ENCODE results near the gene COL6A3.

COL6A3 gene

DNA sequence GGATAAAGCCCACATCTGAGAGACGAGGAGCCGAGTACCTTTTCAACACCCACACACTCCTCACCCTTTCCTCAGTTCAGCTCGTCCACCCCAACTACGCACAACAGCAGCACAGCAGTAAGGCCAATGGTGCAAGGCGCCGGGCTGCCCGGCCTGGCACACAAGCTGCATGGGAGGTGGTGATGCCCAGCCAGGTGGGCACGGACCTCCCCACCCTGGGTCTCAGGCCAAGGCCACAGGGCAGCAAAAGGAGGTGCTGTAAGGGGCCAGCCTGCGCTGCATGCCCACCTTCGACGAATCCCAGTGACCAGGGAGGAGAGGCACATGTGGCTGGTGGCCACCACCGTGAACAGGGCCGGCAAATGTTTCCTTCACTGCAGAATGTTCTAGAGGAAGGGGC lies 36.6 kb upstream of the COL6A3 start:
- TF ChIP-seq NFIC (IDR thresholded peaks at IDR 0.05) (no peak), USF1 (IDR thresholded peaks at IDR 0.05) (no peak), TCF12 (IDR thresholded peaks at IDR 0.05; ENCODE audit: low read depth) (no peak), EP300 (IDR thresholded peaks at IDR 0.05; ENCODE audit: borderline replicate concordance) (no peak), CEBPB (IDR thresholded peaks at IDR 0.05) (no peak), YY1 (IDR thresholded peaks at IDR 0.05; ENCODE audit: low read depth) (no peak), MAX (IDR thresholded peaks at IDR 0.05) (no peak), FOXM1 (IDR thresholded peaks at IDR 0.05; ENCODE audit: borderline replicate concordance, low read depth) (no peak), TEAD4 (IDR thresholded peaks at IDR 0.05) (no peak), ZBTB7A (IDR thresholded peaks at IDR 0.05; ENCODE audit: low read depth) (no peak), TAF1 (IDR thresholded peaks at IDR 0.05; ENCODE audit: low read depth) (no peak), EGR1 (IDR thresholded peaks at IDR 0.05) (no peak)
- TF ChIP-seq, protein P1, sequence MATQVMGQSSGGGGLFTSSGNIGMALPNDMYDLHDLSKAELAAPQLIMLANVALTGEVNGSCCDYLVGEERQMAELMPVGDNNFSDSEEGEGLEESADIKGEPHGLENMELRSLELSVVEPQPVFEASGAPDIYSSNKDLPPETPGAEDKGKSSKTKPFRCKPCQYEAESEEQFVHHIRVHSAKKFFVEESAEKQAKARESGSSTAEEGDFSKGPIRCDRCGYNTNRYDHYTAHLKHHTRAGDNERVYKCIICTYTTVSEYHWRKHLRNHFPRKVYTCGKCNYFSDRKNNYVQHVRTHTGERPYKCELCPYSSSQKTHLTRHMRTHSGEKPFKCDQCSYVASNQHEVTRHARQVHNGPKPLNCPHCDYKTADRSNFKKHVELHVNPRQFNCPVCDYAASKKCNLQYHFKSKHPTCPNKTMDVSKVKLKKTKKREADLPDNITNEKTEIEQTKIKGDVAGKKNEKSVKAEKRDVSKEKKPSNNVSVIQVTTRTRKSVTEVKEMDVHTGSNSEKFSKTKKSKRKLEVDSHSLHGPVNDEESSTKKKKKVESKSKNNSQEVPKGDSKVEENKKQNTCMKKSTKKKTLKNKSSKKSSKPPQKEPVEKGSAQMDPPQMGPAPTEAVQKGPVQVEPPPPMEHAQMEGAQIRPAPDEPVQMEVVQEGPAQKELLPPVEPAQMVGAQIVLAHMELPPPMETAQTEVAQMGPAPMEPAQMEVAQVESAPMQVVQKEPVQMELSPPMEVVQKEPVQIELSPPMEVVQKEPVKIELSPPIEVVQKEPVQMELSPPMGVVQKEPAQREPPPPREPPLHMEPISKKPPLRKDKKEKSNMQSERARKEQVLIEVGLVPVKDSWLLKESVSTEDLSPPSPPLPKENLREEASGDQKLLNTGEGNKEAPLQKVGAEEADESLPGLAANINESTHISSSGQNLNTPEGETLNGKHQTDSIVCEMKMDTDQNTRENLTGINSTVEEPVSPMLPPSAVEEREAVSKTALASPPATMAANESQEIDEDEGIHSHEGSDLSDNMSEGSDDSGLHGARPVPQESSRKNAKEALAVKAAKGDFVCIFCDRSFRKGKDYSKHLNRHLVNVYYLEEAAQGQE (IDR thresholded peaks at IDR 0.05; ENCODE audit: low read depth) = no peak

DNA sequence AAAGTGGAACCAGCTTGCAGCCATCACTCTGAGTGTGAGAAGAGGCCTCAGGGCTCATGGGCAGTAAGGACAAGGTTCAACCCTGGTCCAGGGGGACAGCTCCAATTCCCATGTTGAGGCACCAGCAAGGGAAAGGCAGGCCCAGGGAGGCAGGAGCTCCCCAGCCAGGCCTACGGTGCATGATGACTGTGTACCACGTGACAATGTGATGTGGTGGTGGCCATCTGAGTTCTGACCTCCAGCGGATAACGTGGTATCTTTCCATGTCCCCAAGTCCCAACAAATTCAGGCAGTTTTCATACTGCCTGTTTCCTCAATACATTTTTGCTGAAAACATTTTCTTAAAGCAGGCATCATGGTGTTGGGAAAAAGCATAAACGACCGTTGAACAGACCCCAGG lies 36.1 kb upstream of the COL6A3 start:
- no peak for TF ChIP-seq TEAD4 (IDR thresholded peaks at IDR 0.05)
- no peak for TF ChIP-seq EGR1 (IDR thresholded peaks at IDR 0.05)
- TF ChIP-seq FOXM1 (IDR thresholded peaks at IDR 0.05; ENCODE audit: borderline replicate concordance, low read depth) = no peak
- TF ChIP-seq EP300 (IDR thresholded peaks at IDR 0.05; ENCODE audit: borderline replicate concordance) = no peak
- no peak for TF ChIP-seq RAD21 (IDR thresholded peaks at IDR 0.05; ENCODE audit: low read depth)
- TF ChIP-seq TAF1 (IDR thresholded peaks at IDR 0.05; ENCODE audit: low read depth) = no peak
- no peak for TF ChIP-seq TCF12 (IDR thresholded peaks at IDR 0.05; ENCODE audit: low read depth)
- no peak for TF ChIP-seq USF1 (IDR thresholded peaks at IDR 0.05)
- no peak for TF ChIP-seq CREB1 (IDR thresholded peaks at IDR 0.05; ENCODE audit: low read depth)
- TF ChIP-seq, protein P1 (IDR thresholded peaks at IDR 0.05; ENCODE audit: low read depth) = no peak
- TF ChIP-seq YY1 (IDR thresholded peaks at IDR 0.05; ENCODE audit: low read depth) = no peak
- no peak for TF ChIP-seq ZBTB7A (IDR thresholded peaks at IDR 0.05; ENCODE audit: low read depth)
- no peak for TF ChIP-seq CEBPB (IDR thresholded peaks at IDR 0.05)
- no peak for TF ChIP-seq NFIC (IDR thresholded peaks at IDR 0.05)
- no peak for TF ChIP-seq MAX (IDR thresholded peaks at IDR 0.05)

- TF ChIP-seq NFIC (IDR thresholded peaks at IDR 0.05) (no peak), TAF1 (IDR thresholded peaks at IDR 0.05; ENCODE audit: low read depth) (no peak), YY1 (IDR thresholded peaks at IDR 0.05; ENCODE audit: low read depth) (no peak), EP300 (IDR thresholded peaks at IDR 0.05; ENCODE audit: borderline replicate concordance) (no peak), USF1 (IDR thresholded peaks at IDR 0.05) (no peak), RAD21 (IDR thresholded peaks at IDR 0.05; ENCODE audit: low read depth) (no peak), CREB1 (IDR thresholded peaks at IDR 0.05; ENCODE audit: low read depth) (no peak), CEBPB (IDR thresholded peaks at IDR 0.05) (no peak), EGR1 (IDR thresholded peaks at IDR 0.05) (no peak), TCF12 (IDR thresholded peaks at IDR 0.05; ENCODE audit: low read depth) (no peak), TEAD4 (IDR thresholded peaks at IDR 0.05) (no peak), FOXM1 (IDR thresholded peaks at IDR 0.05; ENCODE audit: borderline replicate concordance, low read depth) (no peak), ZBTB7A (IDR thresholded peaks at IDR 0.05; ENCODE audit: low read depth) (no peak), MAX (IDR thresholded peaks at IDR 0.05) (no peak)
- TF ChIP-seq, protein P1 (IDR thresholded peaks at IDR 0.05; ENCODE audit: low read depth) = no peak
Measured at GRCh38 chr2:237449193-237449881, 35.4 kb upstream of the COL6A3 start.

Data from Ishikawa (cell line).